ENCODE data around the gene SH3PXD2A. TPM values are rescaled to one million over a fixed set of nuclear protein-coding genes. Genes with fewer than 3 reads are reported as not detected.
"Not testable (repeated sequence)": the region's sequence is repeated elsewhere in the genome, so short reads cannot be mapped to it uniquely, and the experiment has no call there.

Gene SH3PXD2A
- total RNA-seq, 4 donors from 2014 or later, result 55.7 to 71.8 (median 66.8) TPM

DNA sequence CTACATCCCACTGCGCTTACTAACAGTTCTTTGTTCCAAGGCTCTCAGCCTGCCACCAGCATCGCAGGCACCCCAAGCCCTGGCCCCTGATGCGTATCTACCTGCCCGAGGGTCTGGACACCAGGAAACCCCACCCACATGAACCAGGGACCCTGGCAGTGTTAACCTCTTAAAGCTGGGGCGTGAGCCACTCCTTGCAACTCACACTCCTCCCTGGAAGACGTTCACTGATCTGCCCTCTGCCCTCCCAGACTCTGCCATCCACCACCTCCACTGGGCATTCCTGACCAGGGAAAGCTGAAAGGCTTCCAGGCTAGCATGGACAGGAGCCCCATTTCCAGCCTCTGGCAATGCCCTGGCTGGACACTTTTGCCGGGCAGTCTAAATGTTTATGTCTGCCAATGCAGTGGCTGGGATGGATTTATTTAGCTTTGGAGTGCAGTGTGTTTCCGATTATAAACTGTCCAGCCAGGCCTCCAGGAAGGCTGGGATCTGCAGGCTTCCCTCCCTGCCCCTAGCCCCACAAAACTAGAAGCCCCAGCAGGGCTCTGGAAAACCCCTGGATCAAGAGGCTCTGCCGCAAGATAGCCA, 244.4 kb downstream of the SH3PXD2A start:
- TF ChIP-seq POLR2AphosphoS5 (IDR thresholded peaks at IDR 0.05) (no peak), POLR2A (IDR thresholded peaks at IDR 0.05) (no peak), EP300 (IDR thresholded peaks at IDR 0.05) (no peak)
- TF ChIP-seq, protein P1, sequence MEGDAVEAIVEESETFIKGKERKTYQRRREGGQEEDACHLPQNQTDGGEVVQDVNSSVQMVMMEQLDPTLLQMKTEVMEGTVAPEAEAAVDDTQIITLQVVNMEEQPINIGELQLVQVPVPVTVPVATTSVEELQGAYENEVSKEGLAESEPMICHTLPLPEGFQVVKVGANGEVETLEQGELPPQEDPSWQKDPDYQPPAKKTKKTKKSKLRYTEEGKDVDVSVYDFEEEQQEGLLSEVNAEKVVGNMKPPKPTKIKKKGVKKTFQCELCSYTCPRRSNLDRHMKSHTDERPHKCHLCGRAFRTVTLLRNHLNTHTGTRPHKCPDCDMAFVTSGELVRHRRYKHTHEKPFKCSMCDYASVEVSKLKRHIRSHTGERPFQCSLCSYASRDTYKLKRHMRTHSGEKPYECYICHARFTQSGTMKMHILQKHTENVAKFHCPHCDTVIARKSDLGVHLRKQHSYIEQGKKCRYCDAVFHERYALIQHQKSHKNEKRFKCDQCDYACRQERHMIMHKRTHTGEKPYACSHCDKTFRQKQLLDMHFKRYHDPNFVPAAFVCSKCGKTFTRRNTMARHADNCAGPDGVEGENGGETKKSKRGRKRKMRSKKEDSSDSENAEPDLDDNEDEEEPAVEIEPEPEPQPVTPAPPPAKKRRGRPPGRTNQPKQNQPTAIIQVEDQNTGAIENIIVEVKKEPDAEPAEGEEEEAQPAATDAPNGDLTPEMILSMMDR (IDR thresholded peaks at IDR 0.05), result no peak
- H3K27ac ChIP-seq, result no peak overlapping the region
- no peaks in the 10 kb centered on the region for H3K9me3 ChIP-seq
- H3K36me3 ChIP-seq, result peaks cover 57% of the 10 kb centered on the region
- H3K4me3 ChIP-seq, result no peak overlapping the region
- H3K4me1 ChIP-seq, result peaks cover 25% of the 10 kb centered on the region
- WGBS, result 77% methylated on average over 8 of the region's 9 CpGs
- no peak for DNase-seq (ENCODE audit: low spot score in 2 of 2)
- H3K27me3 ChIP-seq, result no peaks in the 10 kb centered on the region

GRCh38 chr10:103610083-103610472, 245.3 kb downstream of the SH3PXD2A start:
- no peaks in the 10 kb centered on the region for H3K27me3 ChIP-seq
- TF ChIP-seq POLR2AphosphoS5 (IDR thresholded peaks at IDR 0.05) (no peak), EP300 (IDR thresholded peaks at IDR 0.05) (no peak), POLR2A (IDR thresholded peaks at IDR 0.05) (no peak)
- TF ChIP-seq, protein P1 (IDR thresholded peaks at IDR 0.05), result no peak
- H3K4me3 ChIP-seq, result no peak overlapping the region
- H3K27ac ChIP-seq, result no peak overlapping the region
- H3K9me3 ChIP-seq, result no peaks in the 10 kb centered on the region
- WGBS, result 72% methylated on average over 2 of the region's 2 CpGs
- H3K36me3 ChIP-seq, result peaks cover 62% of the 10 kb centered on the region
- DNase-seq (ENCODE audit: low spot score in 2 of 2), result no peak
- H3K4me1 ChIP-seq, result peaks cover 17% of the 10 kb centered on the region

- no peak for DNase-seq (ENCODE audit: low spot score in 2 of 2)
- no peaks in the 10 kb centered on the region for H3K9me3 ChIP-seq
- 92% methylated on average over 8 of the region's 8 CpGs for WGBS
- no peaks in the 10 kb centered on the region for H3K27me3 ChIP-seq
- H3K36me3 ChIP-seq, result peaks cover 63% of the 10 kb centered on the region
- H3K4me1 ChIP-seq, result peaks cover 11% of the 10 kb centered on the region
- H3K27ac ChIP-seq, result no peak overlapping the region
- TF ChIP-seq POLR2AphosphoS5 (IDR thresholded peaks at IDR 0.05), result no peak
- H3K4me3 ChIP-seq, result no peak overlapping the region
Measured at GRCh38 chr10:103609231-103610082, 245.9 kb downstream of the SH3PXD2A start.

- H3K36me3 ChIP-seq, result peaks cover 68% of the 10 kb centered on the region
- 91% methylated on average over 10 of the region's 11 CpGs for whole genome bisulfite sequencing
Measured at GRCh38 chr10:103608056-103608455, 247.3 kb downstream of the SH3PXD2A start.

DNA sequence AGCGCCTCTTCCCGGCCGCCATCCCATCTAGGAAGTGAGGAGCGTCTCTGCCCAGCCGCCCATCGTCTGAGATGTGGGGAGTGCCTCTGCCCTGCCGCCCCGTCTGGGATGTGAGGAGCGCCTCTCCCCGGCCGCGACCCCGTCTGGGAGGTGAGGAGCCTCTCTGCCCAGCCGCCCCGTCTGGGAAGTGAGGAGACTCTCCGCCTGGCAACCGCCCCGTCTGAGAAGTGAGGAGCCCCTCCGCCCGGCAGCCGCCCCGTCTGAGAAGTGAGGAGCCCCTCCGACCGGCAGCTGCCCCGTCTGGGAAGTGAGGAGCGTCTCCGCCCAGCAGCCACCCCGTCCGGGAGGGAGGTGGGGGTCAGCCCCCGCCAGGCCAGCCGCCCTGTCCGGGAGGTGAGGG, 248.3 kb downstream of the SH3PXD2A start:
- not testable (repeated sequence) for H3K9me3 ChIP-seq; H3K27me3 ChIP-seq; H3K27ac ChIP-seq; DNase-seq (ENCODE audit: low spot score in 2 of 2); H3K4me3 ChIP-seq; H3K4me1 ChIP-seq
- WGBS, result 93% methylated on average over 3 of the region's 32 CpGs
- peaks cover 68% of the 10 kb centered on the region for H3K36me3 ChIP-seq

More at GRCh38 chr10:103608056-103608455, 247.3 kb downstream of the SH3PXD2A start:
- not testable (repeated sequence) for H3K27ac ChIP-seq; H3K9me3 ChIP-seq; DNase-seq (ENCODE audit: low spot score in 2 of 2); H3K4me3 ChIP-seq; H3K27me3 ChIP-seq; H3K4me1 ChIP-seq

DNA sequence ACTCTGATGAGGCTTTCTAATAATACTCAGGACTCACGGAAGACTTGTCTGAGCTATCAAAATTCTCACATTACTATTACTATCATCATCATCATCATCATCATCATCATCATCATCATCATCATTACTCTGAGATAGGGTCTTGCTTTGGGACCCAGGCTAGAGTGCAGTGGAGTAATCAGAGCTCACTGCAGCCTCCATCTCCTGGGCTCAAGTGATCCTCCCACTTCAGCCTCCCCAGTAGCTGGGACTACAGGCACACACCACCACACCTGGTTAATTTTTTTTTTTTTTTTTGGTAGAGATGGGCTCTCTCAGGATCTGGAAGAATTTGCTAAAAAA, 249.3 kb downstream of the SH3PXD2A start:
- peaks cover 72% of the 10 kb centered on the region for H3K36me3 ChIP-seq
- 55% methylated on average over 1 of the region's 1 CpG for WGBS

DNA sequence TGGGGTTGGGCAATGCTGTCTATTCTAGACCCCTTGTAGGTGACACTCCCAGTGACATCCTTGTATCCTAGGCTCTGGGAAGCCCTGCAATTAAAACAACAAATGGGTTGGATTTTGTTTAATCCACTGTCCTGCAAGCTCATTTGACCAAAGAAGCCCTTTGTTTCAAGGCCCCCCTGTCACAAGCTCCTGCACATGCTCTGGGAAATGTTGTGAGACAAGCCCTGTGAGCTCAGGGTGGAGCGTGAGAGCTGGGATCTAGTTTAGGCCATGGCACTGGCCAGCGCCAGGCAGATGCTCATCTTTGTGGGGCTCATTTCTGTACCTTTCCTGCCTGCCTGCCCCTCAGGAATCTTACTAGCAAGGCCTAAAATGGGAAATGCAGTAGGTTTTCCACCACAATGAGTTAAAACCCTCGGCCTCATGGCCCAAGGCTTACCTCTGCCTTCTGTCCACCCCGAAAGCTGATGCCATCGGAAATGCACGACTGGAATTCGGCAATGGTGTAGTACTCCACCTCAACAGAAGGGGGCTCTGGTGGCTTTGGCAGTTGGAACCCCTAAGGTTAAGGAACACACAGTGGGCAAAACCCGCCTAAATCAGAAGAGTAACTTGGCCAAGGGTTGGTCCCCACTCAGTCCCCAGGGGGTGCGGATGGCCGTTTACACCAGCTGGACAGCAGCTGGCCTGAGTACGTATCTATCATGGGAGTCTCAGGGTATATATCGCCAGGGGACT, 249.8 kb downstream of the SH3PXD2A start:
- Histone ChIP-seq H3K27ac (no peak overlapping the region), H3K36me3 (peaks cover 72% of the 10 kb centered on the region), H3K4me1 (no peaks in the 10 kb centered on the region), H3K9me3 (no peaks in the 10 kb centered on the region), H3K4me3 (no peak overlapping the region), H3K27me3 (no peaks in the 10 kb centered on the region)
- 63% methylated on average over 11 of the region's 12 CpGs for WGBS
- DNase-seq (ENCODE audit: low spot score in 2 of 2), result peak in 1 of 2 donors; percentile 86
- TF ChIP-seq, protein P1 (IDR thresholded peaks at IDR 0.05), result peak; percentile 72 to 73
- TF ChIP-seq POLR2AphosphoS5 (IDR thresholded peaks at IDR 0.05) (peak in 1 of 3 donors; percentile 32), EP300 (IDR thresholded peaks at IDR 0.05) (no peak), POLR2A (IDR thresholded peaks at IDR 0.05) (no peak)

More for the DNA sequence above, 249.3 kb downstream of the SH3PXD2A start:
- not testable (repeated sequence) for H3K9me3 ChIP-seq; H3K27me3 ChIP-seq; H3K4me1 ChIP-seq; H3K27ac ChIP-seq; H3K4me3 ChIP-seq; DNase-seq (ENCODE audit: low spot score in 2 of 2)
